BLaER1 (cell line): Measurements from ENCODE around the gene TMIGD1.

Experiments used
- H3K27ac ChIP-seq: shearing (Covaris generic); formaldehyde crosslinking; 2 replicates; pipeline ENCODE4 v1.8.1; 2022
- H3K27me3 ChIP-seq: shearing (Covaris generic); formaldehyde crosslinking; 2 replicates; pipeline ENCODE4 v1.8.1; 2022
- H3K36me3 ChIP-seq: shearing (Covaris generic); formaldehyde crosslinking; 2 replicates; pipeline ENCODE4 v1.8.1; 2022
- H3K4me1 ChIP-seq: shearing (Covaris generic); formaldehyde crosslinking; 2 replicates; pipeline ENCODE4 v1.8.1; 2022
- H3K4me2 ChIP-seq: shearing (Covaris generic); formaldehyde crosslinking; 2 replicates; pipeline ENCODE4 v1.8.1; 2022
- H3K4me3 ChIP-seq: shearing (Covaris generic); formaldehyde crosslinking; 2 replicates; pipeline ENCODE4 v1.8.1; 2022
- H3K9ac ChIP-seq: shearing (Covaris generic); formaldehyde crosslinking; 2 replicates; pipeline ENCODE4 v1.8.1; 2022
- H3K9me3 ChIP-seq: shearing (Covaris generic); formaldehyde crosslinking; 2 replicates; pipeline ENCODE4 v1.8.1; 2022
- H4K20me1 ChIP-seq: shearing (Covaris generic); formaldehyde crosslinking; 2 replicates; pipeline ENCODE4 v1.8.1; 2022
- Cebpa-rat ChIP-seq: shearing (Covaris generic); IDR thresholded peaks from 2 replicates; pipeline ENCODE4 v1.8.1; 2022

The TMIGD1 gene

GRCh38 chr17:30273373-30273772, 60.5 kb downstream of the TMIGD1 start:
- TF ChIP-seq Cebpa-rat = no peak
- H4K20me1 ChIP-seq = no peaks in the 10 kb centered on the region
- H3K27ac ChIP-seq = no peak overlapping the region
- peaks cover 89% of the 10 kb centered on the region for H3K36me3 ChIP-seq
- H3K27me3 ChIP-seq = no peaks in the 10 kb centered on the region
- H3K9ac ChIP-seq = no peak overlapping the region
- no peaks in the 10 kb centered on the region for H3K4me1 ChIP-seq
- no peak overlapping the region for H3K4me2 ChIP-seq
- no peak overlapping the region for H3K4me3 ChIP-seq
- H3K9me3 ChIP-seq = no peaks in the 10 kb centered on the region

GRCh38 chr17:30271102-30271501, 62.8 kb downstream of the TMIGD1 start:
- Histone ChIP-seq H3K36me3 (peaks cover 97% of the 10 kb centered on the region), H3K4me1 (no peaks in the 10 kb centered on the region), H4K20me1 (no peaks in the 10 kb centered on the region), H3K4me2 (no peak overlapping the region), H3K27me3 (no peaks in the 10 kb centered on the region), H3K9ac (no peak overlapping the region), H3K9me3 (no peaks in the 10 kb centered on the region), H3K4me3 (no peak overlapping the region), H3K27ac (no peak overlapping the region)
- TF ChIP-seq Cebpa-rat = no peak

- Histone ChIP-seq H4K20me1 (no peaks in the 10 kb centered on the region), H3K4me3 (no peak overlapping the region), H3K36me3 (peaks cover 93% of the 10 kb centered on the region), H3K4me1 (no peaks in the 10 kb centered on the region), H3K9ac (no peak overlapping the region), H3K4me2 (no peak overlapping the region), H3K9me3 (no peaks in the 10 kb centered on the region), H3K27me3 (no peaks in the 10 kb centered on the region), H3K27ac (no peak overlapping the region)
- no peak for TF ChIP-seq Cebpa-rat
Measured at GRCh38 chr17:30267625-30268024, 66.2 kb downstream of the TMIGD1 start.
